Astrocyte of the cerebellum (primary cell): ENCODE measurements around the gene WDR36.

Experiments
- DNase-seq: peaks from one replicate; pipeline ENCODE4 v3.0.0-alpha.2; 2011; ENCODE audit warnings: low read depth
- H3K4me3 ChIP-seq: 2 replicates; pipeline ENCODE4 v1.5.1; 2011; ENCODE audit warnings: mild to moderate bottlenecking, low read depth, low read length, moderate library complexity
- in situ Hi-C: cut with HindIII; loops from 2 replicates; pipeline ENCODE4 v1.10.0; 2017; ENCODE audit warnings: low sequenced_read_pairs
- TF ChIP-seq, protein P1 (sequence below): IDR thresholded peaks from 2 replicates; pipeline ENCODE4 v1.5.1; 2012; ENCODE audit warnings: low read length, low read depth, moderate library complexity, mild to moderate bottlenecking; ENCODE audit errors: missing control alignments

WDR36 gene

DNA sequence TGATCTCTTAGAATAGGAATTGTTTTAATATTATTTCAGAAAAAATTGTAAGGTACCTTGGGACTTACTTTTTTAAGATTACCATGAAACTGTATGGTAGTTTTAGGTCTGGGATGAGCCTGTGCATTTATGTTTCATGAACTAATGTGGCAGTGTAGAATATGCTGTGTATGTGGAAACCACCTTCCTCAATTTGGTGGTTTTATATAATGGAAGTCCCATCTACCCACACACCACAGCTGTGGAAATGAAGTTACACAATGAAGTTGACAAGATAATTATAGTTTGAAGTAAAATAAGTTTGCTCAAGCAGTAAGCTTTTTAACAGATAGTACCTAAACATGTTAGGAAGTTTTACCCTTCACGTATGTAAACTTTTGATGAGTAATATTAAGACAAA, 24.4 kb downstream of the WDR36 start:
- TF ChIP-seq, protein P1, sequence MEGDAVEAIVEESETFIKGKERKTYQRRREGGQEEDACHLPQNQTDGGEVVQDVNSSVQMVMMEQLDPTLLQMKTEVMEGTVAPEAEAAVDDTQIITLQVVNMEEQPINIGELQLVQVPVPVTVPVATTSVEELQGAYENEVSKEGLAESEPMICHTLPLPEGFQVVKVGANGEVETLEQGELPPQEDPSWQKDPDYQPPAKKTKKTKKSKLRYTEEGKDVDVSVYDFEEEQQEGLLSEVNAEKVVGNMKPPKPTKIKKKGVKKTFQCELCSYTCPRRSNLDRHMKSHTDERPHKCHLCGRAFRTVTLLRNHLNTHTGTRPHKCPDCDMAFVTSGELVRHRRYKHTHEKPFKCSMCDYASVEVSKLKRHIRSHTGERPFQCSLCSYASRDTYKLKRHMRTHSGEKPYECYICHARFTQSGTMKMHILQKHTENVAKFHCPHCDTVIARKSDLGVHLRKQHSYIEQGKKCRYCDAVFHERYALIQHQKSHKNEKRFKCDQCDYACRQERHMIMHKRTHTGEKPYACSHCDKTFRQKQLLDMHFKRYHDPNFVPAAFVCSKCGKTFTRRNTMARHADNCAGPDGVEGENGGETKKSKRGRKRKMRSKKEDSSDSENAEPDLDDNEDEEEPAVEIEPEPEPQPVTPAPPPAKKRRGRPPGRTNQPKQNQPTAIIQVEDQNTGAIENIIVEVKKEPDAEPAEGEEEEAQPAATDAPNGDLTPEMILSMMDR: no peak
- H3K4me3 ChIP-seq: no peak overlapping the region
- DNase-seq: no peak
- in situ Hi-C loops: no loop called here

DNA sequence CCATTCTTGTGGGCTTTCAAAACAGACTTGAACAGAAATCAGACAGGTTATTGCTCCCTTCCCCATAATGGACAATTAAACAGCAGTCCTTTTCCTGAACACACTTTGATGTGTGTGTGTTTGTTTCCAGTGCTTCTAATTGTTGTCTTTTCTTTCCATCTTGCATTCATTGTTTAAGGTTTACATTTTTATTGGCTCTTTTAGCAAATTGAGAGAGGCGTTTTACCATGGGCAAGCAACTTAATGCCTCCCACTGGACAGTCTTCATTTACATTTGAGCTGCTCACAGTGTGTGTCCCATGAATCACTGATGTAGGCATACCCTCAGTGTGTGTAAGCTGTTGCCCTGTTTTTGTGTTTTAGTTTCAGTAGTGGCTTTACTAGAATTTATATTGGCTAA, 25.0 kb downstream of the WDR36 start:
- TF ChIP-seq, protein P1: no peak
- DNase-seq: no peak
- no peak overlapping the region for H3K4me3 ChIP-seq
- in situ Hi-C loops: no loop called here

DNA sequence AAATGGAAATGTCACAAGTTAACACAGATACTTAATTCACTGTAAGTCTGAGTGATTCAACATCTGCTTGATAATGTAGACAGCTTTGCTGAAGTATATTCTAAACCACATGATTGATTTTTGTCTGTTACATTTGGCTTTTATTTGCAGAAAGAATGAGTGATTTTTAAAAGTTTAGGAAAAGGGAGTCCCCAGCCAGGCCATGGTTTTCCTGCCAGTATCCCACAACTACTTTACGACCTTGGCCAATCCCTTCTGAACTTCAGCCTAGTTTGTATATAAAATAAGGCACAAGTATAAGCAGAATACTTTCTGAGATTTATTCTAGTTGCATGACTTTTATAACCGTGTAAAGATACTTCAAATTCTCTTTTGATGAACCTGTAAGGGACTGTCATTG, 27.1 kb downstream of the WDR36 start:
- DNase-seq: no peak
- H3K4me3 ChIP-seq: no peak overlapping the region
- in situ Hi-C loops: no loop called here
- TF ChIP-seq, protein P1: no peak

DNA sequence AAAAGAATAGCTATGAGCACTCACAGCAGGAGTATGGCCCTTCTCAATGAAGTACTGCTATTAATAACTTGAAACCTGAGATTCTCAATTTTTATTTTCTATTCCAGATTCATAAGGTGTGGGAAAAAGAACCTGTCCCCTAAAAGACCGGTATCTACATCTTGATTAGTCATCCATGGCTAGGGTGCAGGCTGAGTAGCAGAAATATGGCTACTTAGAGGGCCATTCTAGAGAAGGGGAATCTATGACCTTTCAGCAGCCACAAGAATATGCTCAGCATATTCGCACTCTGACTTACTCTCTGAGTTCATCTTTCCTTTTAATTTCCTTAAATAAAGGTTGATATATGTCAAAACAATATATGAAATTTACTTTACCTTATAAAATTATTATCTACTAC, 27.7 kb downstream of the WDR36 start:
- TF ChIP-seq, protein P1: no peak
- no peak overlapping the region for H3K4me3 ChIP-seq
- no peak for DNase-seq
- in situ Hi-C loops: no loop called here

DNA sequence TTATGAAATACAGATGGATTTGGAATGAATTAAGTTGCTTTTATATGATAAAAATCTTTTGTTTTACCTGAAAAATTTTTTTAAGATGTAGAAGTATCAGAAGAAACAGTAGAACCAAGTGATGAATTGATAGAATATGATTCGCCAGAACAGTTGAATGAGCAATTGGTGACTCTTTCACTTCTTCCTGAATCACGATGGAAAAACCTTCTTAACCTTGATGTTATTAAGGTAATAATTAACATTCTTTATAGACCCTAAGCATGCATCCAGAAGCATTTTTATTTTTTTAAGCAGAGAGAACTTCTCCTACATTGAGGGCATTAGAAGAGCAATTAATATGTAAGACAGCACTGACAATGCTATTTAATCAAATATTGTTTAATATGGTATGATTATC, 28.8 kb downstream of the WDR36 start:
- no peak for DNase-seq
- TF ChIP-seq, protein P1: no peak
- H3K4me3 ChIP-seq: no peak overlapping the region
- in situ Hi-C loops: no loop called here

DNA sequence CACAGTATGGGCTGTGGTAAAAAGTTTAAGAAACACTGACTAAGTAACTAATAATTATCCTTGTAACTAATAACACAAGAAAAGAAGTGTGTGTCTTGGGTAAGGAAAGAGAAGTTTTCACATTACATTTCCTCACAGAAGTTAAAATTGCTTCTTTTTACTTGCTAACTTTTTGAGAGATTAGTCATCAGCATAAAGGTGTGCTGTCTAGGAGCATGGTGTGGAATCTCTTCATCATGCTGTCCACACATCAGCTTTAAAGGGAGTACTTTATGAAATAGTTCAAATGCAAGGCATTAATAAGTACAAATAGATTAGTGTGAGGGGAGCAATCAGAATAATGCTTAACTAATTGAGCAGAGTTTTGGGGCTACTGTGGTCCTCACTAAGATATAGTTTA, 29.8 kb downstream of the WDR36 start:
- TF ChIP-seq, protein P1: no peak
- H3K4me3 ChIP-seq: no peak overlapping the region
- DNase-seq: no peak
- in situ Hi-C loops: no loop called here

DNA sequence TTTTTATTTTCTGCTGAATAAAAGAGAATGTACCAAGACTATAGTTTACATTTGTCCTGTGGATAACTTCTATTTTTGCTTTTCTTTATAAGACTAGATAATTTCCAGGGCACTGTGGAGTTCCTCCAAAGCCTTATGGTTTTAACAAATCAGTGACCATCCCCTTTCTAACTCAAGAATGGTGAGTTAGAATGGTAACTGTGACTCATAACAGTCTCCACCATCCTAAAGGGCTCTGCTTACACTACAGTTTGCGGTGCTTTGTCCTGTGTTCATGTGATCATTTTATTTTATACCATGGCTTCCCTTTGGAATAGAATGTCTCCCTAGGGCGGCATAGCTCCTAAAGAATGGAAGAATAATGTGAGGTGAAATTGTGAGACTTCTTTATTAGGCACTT, 30.2 kb downstream of the WDR36 start:
- no peak for DNase-seq
- no peak overlapping the region for H3K4me3 ChIP-seq
- TF ChIP-seq, protein P1: no peak
- in situ Hi-C loops: no loop called here
